ENCODE data around the gene OR2T35.
A peak's percentile ranks its signal among the peaks of the same experiment; 100 is the strongest.

OR2T35 gene

DNA sequence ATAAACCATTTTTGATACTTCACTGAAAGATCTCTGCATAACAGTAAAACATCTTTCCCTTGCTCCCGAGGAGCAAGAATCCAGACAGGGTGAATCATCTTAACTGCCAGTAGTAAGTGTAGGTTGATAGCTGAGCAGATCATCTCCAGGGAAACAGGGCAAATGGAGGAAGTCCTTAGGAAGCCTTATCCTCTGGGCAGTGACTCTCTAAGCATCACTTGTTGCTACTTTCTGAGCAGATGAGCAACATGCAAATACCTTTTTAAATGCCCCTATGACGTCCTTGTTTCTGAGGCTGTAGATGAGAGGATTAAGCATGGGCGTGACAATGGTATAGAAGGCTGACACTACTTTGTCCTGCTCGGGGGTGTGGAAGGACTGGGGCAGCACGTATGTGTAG lies 19.1 kb downstream of the OR2T35 start:
- no peak for DNase-seq

DNA sequence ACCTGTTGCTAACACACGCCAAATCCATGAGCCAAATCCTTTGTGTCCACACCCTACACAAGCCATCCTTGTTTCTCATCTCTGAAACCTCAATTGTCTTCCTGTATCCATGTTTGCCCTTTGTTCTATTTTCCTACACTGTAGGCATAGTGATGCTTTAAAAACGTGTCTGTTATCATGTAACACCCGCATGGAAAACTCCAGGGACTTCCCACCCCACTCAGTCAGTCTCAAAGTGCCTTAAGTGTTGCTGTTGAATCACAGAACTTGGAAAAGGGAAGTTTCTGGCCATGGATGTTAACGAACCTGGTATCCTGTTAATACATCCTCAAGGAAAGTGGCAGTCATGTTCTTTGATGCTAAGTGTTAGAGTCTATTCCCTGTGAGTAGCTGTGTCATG lies 19.9 kb downstream of the OR2T35 start:
- no peak for DNase-seq

DNA sequence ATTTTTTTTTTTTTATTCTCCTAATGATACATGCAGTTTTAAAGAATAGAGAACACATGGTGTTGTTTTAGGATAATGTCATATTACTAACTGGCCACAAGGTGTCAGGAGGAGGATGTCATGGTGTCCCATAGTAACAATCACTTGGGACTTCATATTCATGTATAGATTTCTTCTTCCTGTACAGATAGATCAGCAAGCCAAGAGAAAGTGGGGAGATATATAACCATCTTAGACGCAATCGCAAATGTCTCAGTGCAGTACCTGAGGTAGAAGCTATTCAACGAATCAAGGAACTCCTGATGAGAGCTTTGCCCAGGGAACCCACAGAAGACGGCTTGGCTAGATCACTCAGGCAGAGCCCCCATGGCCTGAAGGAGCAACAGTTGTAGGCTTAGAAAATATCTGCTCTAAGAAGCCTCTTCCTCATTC lies 22.5 kb downstream of the OR2T35 start:
- peak; percentile 43 for DNase-seq

DNA sequence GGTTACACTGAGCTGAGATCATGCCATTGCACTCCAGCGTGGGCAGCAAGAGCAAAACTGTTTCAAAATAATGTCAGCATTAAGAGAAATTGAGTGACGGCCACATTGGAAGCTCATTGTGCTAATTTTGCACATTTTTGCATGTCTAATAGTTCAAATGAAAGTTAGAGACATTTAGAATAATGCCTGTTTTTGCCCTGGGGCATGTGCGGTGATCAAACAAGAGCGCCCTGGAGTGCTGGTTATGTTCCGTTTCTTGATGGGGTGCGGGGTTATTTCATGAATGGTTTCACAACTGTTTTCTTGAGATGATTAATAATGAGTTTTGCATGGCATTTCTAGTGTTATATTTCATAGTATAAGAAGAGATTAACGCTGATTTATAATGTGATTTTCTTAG lies 23.3 kb downstream of the OR2T35 start:
- DNase-seq, result no peak

DNA sequence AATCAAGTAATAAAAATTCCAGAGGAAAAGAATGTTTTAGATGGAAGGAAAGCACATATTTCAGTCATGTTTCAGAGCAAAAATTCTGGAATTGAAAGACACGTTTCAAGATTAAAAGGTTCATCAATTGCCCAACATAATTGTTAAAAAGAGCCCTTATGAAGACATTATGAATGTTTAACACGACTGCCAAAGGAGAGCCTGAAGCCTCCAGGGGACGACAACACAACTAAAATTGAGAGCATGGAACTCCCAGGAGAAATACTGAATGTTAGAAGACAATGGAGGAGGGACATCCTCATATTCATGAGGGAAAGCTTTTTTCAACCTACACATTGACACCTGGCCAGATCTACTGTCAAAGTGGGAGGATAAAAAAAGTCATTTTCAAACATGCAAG lies 26.2 kb downstream of the OR2T35 start:
- peak; percentile 45 for DNase-seq

DNA sequence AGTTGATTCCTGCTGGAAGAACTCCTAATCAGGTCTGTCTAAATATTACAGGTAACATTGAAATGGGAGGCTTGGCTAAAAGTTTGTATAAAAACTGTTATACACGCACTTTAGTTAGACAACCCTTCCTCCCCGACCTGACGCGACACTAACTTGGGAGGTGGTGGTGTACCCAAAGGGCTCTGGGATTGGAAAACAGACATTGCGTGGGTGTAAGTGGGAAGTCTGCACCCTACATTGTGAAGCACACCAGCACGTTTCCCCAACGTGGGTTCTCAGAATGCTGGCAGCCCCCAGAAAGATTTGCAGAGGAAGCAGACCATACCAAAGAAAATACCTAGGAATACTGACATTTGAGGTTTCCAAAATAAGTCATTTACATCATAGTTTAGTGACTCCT lies 27.0 kb downstream of the OR2T35 start:
- no peak for DNase-seq

DNA sequence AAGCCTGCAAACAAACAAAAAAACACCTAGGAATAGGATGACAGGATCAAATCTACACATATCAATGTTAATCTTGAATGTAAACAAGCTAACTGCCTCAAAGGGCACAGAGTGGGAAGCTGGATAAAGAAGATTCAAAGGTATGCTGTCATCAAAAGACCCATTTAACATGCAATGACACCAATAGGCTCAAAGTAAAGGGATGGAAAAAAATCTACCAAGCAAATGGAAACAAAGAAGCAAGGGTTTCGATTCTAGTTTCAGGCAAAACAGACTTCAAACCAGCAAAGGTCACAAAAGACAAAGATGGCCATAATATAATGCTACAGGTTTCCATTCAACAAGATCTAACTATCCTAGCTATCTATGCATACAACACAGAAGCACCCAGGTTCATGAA lies 31.3 kb downstream of the OR2T35 start:
- DNase-seq, result no peak

DNA sequence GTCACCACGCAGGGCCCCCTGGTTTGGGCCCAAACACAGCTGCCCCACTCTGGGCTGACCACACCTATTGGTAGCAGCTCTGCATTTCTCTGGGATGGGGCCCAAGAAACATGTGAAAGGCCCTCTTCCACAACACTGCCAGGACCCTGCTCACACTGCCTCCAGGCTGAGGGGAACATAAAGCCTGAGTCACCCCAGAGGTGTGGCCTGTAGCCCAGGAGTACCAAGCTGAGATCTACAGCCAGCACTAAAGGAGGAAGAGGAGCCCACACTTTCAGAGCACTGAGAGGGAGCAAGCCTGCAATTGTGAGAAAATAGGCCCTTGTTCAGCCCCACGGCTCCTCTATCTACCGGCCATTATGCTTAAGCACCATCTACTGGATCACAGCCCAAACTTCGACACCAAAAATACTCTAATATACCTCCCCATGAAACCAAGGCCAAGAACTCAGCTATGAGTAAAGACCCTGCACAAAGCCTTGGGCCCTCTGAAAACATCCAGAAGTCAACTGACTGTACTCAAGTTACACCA lies 33.1 kb downstream of the OR2T35 start:
- no peak for DNase-seq

DNA sequence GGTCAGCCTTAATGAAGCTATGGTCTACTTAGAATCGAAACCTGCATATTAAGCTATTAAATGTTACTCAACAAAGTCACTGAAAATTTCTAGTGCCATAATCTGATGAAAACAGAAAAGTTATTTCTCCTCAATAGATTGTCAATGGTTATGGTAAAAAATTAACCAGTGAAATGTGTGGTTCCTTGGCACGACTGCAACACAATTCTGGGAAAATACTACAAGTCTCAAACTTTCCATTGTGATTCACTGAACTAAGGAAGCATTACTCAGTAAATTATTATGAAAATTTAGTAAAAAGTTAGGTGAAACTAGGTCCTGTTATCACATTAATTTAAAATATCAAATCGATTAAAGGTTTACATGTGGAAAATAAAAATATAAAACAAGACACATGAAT lies 34.8 kb downstream of the OR2T35 start:
- DNase-seq, result no peak

DNA sequence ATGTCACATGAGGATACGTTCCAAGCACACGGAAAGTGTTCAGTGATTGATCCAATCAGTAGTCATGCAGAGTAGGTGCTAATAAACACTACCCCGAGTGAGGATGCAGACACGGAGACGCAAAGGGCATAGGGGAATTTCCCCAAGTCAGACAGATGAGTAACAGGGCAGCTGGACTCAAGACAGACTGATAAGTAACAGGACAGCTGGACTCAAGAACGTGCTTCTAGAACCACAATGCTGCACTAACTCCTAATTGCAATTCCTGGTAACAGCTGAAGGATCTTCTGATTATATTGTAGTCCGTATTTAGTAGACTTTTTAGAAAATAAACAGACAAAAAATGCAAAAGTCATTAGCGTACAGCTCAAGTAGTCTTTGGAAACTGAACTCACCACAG lies 45.7 kb downstream of the OR2T35 start:
- no peak for DNase-seq

DNA sequence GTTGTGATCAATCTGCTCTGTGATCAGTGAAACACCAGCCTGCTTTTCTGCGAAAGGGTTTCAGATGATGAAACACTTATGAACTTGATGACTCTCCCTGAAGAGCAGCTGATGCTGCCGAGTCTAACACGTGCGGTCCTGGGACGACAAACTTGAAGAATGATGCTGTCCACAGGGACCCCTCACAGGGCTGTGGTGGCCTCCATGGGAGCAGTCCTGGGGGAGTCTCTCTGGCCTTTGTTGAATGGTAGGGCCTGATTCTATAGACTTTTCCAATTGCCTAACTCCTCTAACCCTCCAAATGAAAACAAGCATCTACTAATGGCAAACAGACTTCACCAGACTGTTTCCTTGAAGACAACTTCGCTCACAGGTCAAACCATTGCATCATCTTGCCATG lies 47.5 kb downstream of the OR2T35 start, which contains the start of gene OR2T10:
OR2T10 (minus strand) TSS at position 112 of the 400 bp plus-strand sequence. CDS start 3,932 bp downstream, outside the sequence.
- DNase-seq, result no peak

DNA sequence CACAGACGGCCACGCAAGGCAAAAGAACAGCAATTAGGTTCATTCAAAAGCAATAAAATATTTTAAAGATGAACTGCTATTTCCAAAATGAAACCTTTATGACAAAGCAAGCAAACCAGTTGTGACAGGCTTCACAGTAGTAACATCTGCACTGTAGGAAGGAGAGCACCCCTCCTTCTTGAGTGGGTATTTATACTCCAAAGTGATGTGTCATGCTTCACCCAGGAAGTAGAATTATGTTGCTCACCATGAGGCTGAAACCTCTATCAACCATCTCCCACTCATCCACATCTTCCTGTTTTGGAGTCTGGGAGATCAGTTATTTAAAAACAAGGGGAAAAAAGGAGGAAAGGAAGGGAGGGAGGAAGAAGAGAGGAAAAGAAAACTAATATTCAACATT lies 48.5 kb downstream of the OR2T35 start:
- no peak for DNase-seq

DNA sequence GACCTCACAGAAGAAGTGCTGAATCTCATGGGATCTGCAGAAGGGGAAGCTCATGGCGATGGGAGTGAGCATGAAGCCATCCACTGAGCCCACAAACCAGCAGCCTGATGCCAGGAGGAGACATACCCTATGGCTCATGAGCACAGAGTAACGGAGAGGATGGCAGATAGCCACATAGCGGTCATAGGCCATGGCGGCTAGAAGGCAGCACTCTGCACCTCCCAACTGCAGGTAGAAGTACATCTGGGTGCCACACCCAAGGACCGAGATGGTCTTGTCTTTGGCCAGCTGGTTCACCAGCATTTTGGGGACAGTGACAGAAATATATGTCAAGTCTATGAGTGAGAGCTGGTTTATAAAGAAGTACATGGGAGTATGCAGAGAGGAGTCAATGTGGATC lies 51.9 kb downstream of the OR2T35 start:
- DNase-seq, result no peak

DNA sequence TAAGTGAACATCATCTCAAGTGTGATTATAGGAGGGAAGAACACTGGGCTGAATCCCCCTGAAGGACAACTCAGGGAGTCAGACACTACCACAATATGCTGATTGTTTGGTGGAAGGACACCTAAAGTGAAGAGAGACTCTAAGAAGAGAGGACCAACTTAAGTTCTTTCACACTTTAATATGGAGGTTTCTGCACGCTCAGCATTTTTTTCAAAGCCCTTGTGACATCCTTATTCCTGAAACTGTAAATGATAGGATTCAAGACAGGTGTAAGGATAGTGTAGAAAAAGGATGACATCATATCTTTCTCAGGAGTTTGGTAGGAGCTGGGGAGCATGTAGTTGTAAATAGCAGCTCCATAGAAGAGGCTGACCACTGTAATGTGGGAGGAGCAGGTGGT lies 52.4 kb downstream of the OR2T35 start:
- DNase-seq, result no peak

DNA sequence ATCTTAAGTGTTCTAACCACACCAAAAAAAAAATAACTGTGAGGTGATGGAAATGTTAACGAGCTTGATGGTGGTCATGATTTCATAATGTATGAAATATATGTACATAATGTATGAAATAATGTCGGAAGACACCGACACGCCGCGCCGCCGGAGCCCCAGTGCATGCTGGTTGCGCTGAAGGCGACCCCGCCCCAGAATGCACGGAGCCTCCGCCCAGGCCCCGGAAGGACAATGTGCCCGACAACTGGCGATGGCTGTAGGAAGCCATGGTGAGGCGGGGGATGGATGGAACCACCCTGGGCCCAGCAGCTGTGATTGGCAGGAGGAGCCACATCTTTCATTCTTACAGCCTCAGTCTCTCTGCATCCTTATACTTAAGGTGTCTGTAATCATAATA lies 55.0 kb downstream of the OR2T35 start:
- no peak for DNase-seq

DNA sequence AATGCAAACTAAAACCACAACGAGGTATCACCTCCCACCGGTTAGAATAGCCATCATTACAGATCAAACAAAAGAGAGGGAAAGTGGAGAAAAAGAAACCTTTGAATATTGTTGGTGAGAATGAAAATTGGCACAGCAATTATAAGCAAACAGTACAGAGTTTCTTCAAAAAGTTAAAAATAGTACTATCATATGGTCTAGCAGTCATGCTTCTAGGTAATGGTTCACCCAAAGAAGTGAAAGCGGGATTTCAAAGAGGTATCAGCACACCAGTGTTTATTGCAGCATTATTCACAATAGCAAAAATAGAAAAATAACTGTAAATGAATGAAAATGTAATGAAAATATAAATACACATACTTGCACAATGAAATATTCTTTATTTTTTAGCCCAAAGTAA lies 55.7 kb downstream of the OR2T35 start:
- no peak for DNase-seq

All from activated CD4-positive, alpha-beta T cell treated with anti-CD3 and anti-CD28 coated beads, Interleukin-10, Interleukin-2, amounts not matched to agents 100 ng/mL and 50 ng/mL, durations not matched to agents 16 hours and 8 hours (primary cell).